K562 (cell line): ENCODE results near the gene DBNL. TPM values are rescaled to one million over a fixed set of nuclear protein-coding genes. Genes with fewer than 3 reads are reported as not detected.

ENCODE experiments used
- ATAC-seq: fragments of 200-7000 bp; cut with Tn5 transposase; 3 replicates; pipeline ENCODE4 v1.9.1; 2020; ENCODE audit warnings: moderate library complexity
- BruUV-seq: library from RNA; stranded (reverse); fragments of 400-500 nt; replicated peaks from 2 replicates; lab custom pipeline; 2021; lab: Mats Ljungman, UMichigan
- CTCF ChIA-PET: fragments of 300-600 bp; formaldehyde crosslinking; extraction: SDS; loops from one replicate; lab custom pipeline; 2021; ENCODE audit warnings: low intra/inter-chr PET ratio; lab: Yijun Ruan, JAX
- POLR2A ChIA-PET: fragments of 300-600, 350-650 bp; sonication (Branson Sonifier 250); formaldehyde crosslinking; extraction: SDS; loops from one replicate; lab custom pipeline; 2021; ENCODE audit warnings: antibody characterized with exemption, inconsistent platforms; lab: Yijun Ruan, JAX
- DNase-seq, 4 experiments: peaks; one replicate each; pipeline versions ENCODE4 v3.0.0 to v3.0.0-alpha.2; 2011 to 2018; ENCODE audit warnings: low spot score in 3 of 4, mixed read lengths in 3 of 4; ENCODE audit errors: extremely low read depth in 1 of 4
- FAIRE-seq: peaks from 2 replicates; lab custom pipeline; 2011; peaks lifted over from hg19 to GRCh38; lab: Jason Lieb, UNC
- H2AFZ ChIP-seq: 2 replicates; pipeline ENCODE4 v1.6.0; 2011; ENCODE audit warnings: low read depth, low read length, control low read depth, inconsistent platforms
- H3K27ac ChIP-seq: fragments of 200-600 bp; 3 replicates; pipeline ENCODE4 v1.8.0; 2011; ENCODE audit warnings: low read depth, mild to moderate bottlenecking, control low read depth, inconsistent platforms, low read length, moderate library complexity, mixed read lengths; ENCODE audit errors: extremely low read depth
- H3K27me3 ChIP-seq, 2 experiments: fragments of 300-600 bp in 1 of 2; 2 replicates in 1 of 2; 3 replicates in 1 of 2; pipeline versions ENCODE4 v1.6.0 to v1.8.0; 2011; ENCODE audit warnings: inconsistent platforms in 2 of 2, low read length in 2 of 2, mild to moderate bottlenecking in 1 of 2, mixed read lengths in 1 of 2, moderate library complexity in 1 of 2; ENCODE audit not compliant: control insufficient read depth in 2 of 2, insufficient read depth in 2 of 2
- H3K36me3 ChIP-seq: fragments of 300-600 bp; 3 replicates; pipeline ENCODE4 v1.8.0; 2011; ENCODE audit warnings: mild to moderate bottlenecking, low read length, inconsistent platforms; ENCODE audit not compliant: control insufficient read depth, insufficient read depth
- H3K4me1 ChIP-seq, 2 experiments: fragments of 200-600 bp in 1 of 2; replicated peaks in 1 of 2; 2 replicates in 1 of 2; 3 replicates in 1 of 2; pipeline versions ENCODE4 v1.5.1 to v1.8.0; 2011; ENCODE audit warnings: inconsistent platforms in 2 of 2, low read length in 2 of 2, mild to moderate bottlenecking in 1 of 2, mixed read lengths in 1 of 2, moderate library complexity in 1 of 2; ENCODE audit not compliant: control insufficient read depth in 2 of 2, insufficient read depth in 2 of 2
- H3K4me2 ChIP-seq: 2 replicates; pipeline ENCODE4 v1.6.1; 2011; ENCODE audit warnings: low read length, control low read depth, inconsistent platforms, mixed read lengths; ENCODE audit not compliant: insufficient read depth
- H3K4me3 ChIP-seq: fragments of 200-600 bp; sonication (generic), shearing (Covaris generic); 2 replicates; pipeline ENCODE4 v1.5.1; 2016; ENCODE audit warnings: control low read depth, inconsistent platforms
- H3K79me2 ChIP-seq: fragments of 200-600 bp; 3 replicates; pipeline ENCODE4 v1.8.0; 2011; ENCODE audit warnings: low read length, inconsistent platforms; ENCODE audit not compliant: control insufficient read depth, insufficient read depth
- H3K9ac ChIP-seq, 2 experiments: 2 replicates each; pipeline versions ENCODE4 v1.6.0 to v1.6.1; 2011; ENCODE audit warnings: low read depth in 2 of 2, low read length in 2 of 2, control low read depth in 1 of 2, inconsistent platforms in 1 of 2, mild to moderate bottlenecking in 1 of 2, mixed read lengths in 1 of 2; ENCODE audit not compliant: insufficient read depth in 1 of 2
- H3K9me1 ChIP-seq: one replicate; pipeline ENCODE4 v1.6.0; 2011; ENCODE audit warnings: inconsistent platforms, mild to moderate bottlenecking, low read length, moderate library complexity; ENCODE audit not compliant: control insufficient read depth, insufficient read depth
- H3K9me3 ChIP-seq: replicated peaks from 2 replicates; pipeline ENCODE4 v1.5.1; 2011; ENCODE audit warnings: low read depth, low read length, inconsistent platforms; ENCODE audit not compliant: control insufficient read depth, insufficient read depth
- H4K20me1 ChIP-seq: replicated peaks from 2 replicates; pipeline ENCODE4 v1.6.1; 2011; ENCODE audit warnings: low read length, inconsistent platforms, mixed read lengths; ENCODE audit not compliant: control insufficient read depth, insufficient read depth
- CREBBP ChIP-seq: IDR thresholded peaks from one replicate; pipeline ENCODE4 v1.6.1; 2012; ENCODE audit warnings: low read depth, mild to moderate bottlenecking, control low read depth, inconsistent platforms, low read length
- CREM ChIP-seq: IDR thresholded peaks from 2 replicates; pipeline ENCODE4 v1.6.1; 2014; ENCODE audit warnings: antibody characterized with exemption, low read depth
- KAT2B ChIP-seq: IDR thresholded peaks from one replicate; pipeline ENCODE4 v1.6.1; 2012; ENCODE audit warnings: low read depth, mild to moderate bottlenecking, control low read depth, inconsistent platforms, low read length, moderate library complexity
- NFIC ChIP-seq: fragments of 450-650 bp; IDR thresholded peaks from 2 replicates; pipeline ENCODE4 v1.6.1; 2017; ENCODE audit warnings: mild to moderate bottlenecking, inconsistent platforms
- PURB ChIP-seq: sonication (generic); formaldehyde crosslinking; IDR thresholded peaks from 2 replicates; pipeline ENCODE4 v1.9.0; 2021; ENCODE audit warnings: low read depth, mild to moderate bottlenecking, missing genetic modification reagents
- ZBTB9 ChIP-seq: fragments of 450-650 bp; formaldehyde crosslinking; IDR thresholded peaks from 2 replicates; pipeline ENCODE4 v1.4.0; 2020; ENCODE audit warnings: mild to moderate bottlenecking, moderate library complexity
- ZNF3 ChIP-seq: fragments of 250-450 bp; sonication (Bioruptor Pico); IDR thresholded peaks from 2 replicates; pipeline ENCODE4 v1.5.0; 2021; ENCODE audit warnings: mild to moderate bottlenecking, moderate library complexity
- WGBS: fragments of 100-300 bp; shearing (Covaris generic); methylation state at CpG from one replicate; pipeline ENCODE4 v1.1.6; 2016; ENCODE audit warnings: low coverage, mixed read lengths; ENCODE audit not compliant: insufficient coverage; ENCODE audit errors: missing lambda C conversion rate; 5-methylcytosine and 5-hydroxymethylcytosine counted together
- in situ Hi-C: fragments of 300-500 bp; cut with MboI; formaldehyde crosslinking; loops from 4 replicates; pipeline ENCODE4 v1.15.0; 2018; ENCODE audit warnings: inconsistent platforms, mixed read lengths
- intact Hi-C: fragments of 100-400 bp; cut with micrococcal nuclease; formaldehyde crosslinking; loops from 2 replicates; pipeline ENCODE4 v1.14.2; 2022
- polyA plus RNA-seq, 8 experiments: library from polyadenylated mRNA; depleted of rRNA in 4 of 8; stranded (reverse) in 5 of 8; unstranded in 3 of 8; fragments of >200 nt; fragmentation: Nextera tagmentation in 2 of 8; fragmentation: Illumina TruSeq in 1 of 8; extraction: Ambion mirVana in 2 of 8; extraction: Trizol in 1 of 8; gene quantifications; 2 replicates each; pipeline versions ENCODE4 v1.2.1 to v1.2.3, GENCODE V29; 2011 to 2014; ENCODE audit warnings: inconsistent platforms in 1 of 8, missing spikeins in 1 of 8
- total RNA-seq, 7 experiments: library from RNA; depleted of rRNA in 6 of 7; stranded (reverse); fragments of >200 nt in 6 of 7; fragmentation: Illumina TruSeq in 2 of 7; extraction: Trizol in 2 of 7; gene quantifications; 2 replicates each; pipeline versions ENCODE4 v1.2.1 to v1.2.3, GENCODE V29; 2011 to 2021; ENCODE audit warnings: low replicate concordance in 1 of 7
- TF ChIP-seq, protein P1 (sequence below): fragments of 250-450 bp; sonication (Bioruptor Pico); IDR thresholded peaks from 2 replicates; pipeline ENCODE4 v1.5.0; 2021; ENCODE audit warnings: mild to moderate bottlenecking, moderate library complexity

DBNL gene
- total and polyA plus RNA-seq, 9 of the 15 experiments (the other 6 are each of a cell fraction or from before 2014, with no cell fraction given): 1.9 to 65.1 (median 38.9) TPM

GRCh38 chr7:44046321-44047061, 2.0 kb downstream of the DBNL start (continued):
- no peak for TF ChIP-seq ZNF3
- TF ChIP-seq CREM: 0 out of 2 replicates have a peak, but pooled peaks have one; percentile 38

DNA sequence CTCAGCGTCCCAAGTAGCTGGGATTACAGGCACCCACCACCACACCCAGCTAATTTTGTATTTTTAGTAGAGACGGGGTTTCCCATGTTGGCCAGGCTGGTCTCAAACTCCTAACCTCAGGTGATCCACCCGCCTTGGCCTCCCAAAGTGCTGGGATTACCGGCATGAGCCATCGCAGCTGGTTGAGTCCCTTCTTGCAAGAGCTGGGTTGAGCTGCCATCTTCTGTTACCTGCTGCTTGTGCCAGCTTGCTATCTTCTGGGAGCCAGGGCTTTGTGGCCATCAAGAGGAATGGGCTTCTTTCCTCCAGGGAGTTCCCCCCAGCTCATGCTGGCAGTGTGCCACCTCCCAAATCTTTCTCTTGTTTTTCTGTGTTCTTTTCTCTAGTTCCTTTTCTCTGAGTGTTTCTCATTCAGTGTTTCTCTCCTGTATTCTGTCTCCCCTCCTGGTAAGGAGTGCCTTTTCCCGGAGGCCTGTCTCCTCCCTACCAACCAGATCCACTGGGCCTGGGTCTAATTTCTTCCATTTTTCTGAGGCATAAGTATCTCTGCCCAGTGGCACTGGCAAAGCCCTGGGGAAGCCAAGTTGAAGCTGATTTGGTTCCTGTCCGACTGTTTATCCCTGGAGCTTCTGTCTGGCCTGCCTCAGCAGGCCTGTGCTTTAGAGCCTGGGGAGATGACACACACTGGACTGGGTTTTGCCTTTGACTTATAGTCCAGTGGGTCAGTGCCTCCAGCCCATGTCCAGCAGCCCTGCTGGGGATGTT, 3.7 kb downstream of the DBNL start:
- H4K20me1 ChIP-seq: peaks cover 12% of the 10 kb centered on the region; the same call in 1 of the 2 replicates
- H3K79me2 ChIP-seq: peaks cover 41% of the 10 kb centered on the region
- peaks cover 9 to 26% of the 10 kb centered on the region in 2 experiments; a peak in 4 of 5 replicates for H3K4me1 ChIP-seq
- peaks cover 54% of the 10 kb centered on the region; the same call in 2 of the 3 replicates for H3K36me3 ChIP-seq
- in situ Hi-C loops (no loop called here), intact Hi-C loops (no loop called here)
- ATAC-seq: no peak
- H3K27ac ChIP-seq: no peak overlapping the region
- peak overlapping the region in 1 of 2 experiments; percentile 50; a peak in 1 of 4 replicates for H3K9ac ChIP-seq
- no peak overlapping the region for H2AFZ ChIP-seq
- DNase-seq: no peak
- H3K4me3 ChIP-seq: no peak overlapping the region
- no TSS peak for BruUV-seq
- FAIRE-seq: no peak
- no peak overlapping the region for H3K4me2 ChIP-seq
- no peaks in the 10 kb centered on the region for H3K9me3 ChIP-seq
- 82% methylated on average over 6 of the region's 7 CpGs for WGBS
- ChIA-PET CTCF (no interaction called here), POLR2A (no interaction called here)
- peaks cover 7% of the 10 kb centered on the region for H3K9me1 ChIP-seq
- TF ChIP-seq ZBTB9 (no peak), KAT2B (no peak), CREBBP (no peak), PURB (CRISPR knock-in tag) (no peak), NFIC (peak; percentile 41; the same call in 1 of the 2 replicates)
- TF ChIP-seq, protein P1, sequence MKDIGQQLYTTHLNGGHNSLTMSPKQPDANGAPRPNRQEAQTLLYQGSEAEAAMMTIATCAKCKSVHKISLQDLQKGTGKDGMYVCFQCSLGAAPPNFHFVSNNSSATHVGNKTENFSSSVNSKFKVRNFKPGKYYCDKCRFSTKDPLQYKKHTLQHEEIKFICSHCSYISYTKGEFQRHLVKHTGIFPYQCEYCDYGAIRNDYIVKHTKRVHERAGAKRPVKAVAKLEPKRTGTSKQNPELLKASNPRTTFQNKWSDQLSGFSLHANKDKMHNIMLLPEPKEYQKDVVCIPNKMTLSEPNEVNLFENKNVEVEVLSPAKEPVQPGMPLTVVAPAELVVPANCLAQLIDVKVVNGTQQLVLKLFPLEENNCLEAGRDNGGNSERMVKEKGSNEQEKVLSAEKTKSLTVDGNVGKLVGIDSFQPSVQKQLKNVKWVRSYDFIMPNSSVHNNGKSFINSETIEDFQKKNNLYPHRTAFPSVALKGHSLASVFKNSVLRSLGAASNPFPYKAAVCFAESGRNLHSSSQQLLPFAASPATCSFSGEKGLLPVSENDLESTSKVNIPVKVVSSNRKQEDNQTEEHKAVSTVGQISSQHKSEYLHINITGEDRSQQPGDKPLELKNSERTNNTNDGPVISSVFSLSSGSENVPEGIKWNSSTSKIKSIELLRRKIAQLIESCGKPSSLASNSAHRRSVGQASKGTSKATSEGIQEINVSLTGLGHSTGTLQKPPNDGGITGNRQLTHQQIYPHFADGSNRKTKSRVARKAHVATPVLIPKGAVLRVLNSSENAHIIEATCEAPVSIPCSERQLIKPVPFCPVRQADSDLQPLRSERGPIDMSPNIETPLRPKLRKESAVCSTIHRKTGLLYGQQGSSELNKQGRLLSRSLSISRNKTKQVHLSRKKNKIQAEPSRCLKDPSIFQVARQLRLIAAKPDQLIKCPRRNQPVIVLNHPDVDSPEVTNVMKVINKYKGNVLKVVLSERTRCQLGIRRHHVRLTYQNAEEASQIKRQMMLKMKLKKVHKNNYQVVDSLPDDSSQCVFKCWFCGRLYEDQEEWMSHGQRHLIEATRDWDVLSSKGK: no peak
- no peaks in the 10 kb centered on the region for H3K27me3 ChIP-seq
